ENCODE data around the gene SPON1. TPM values are rescaled to one million over a fixed set of nuclear protein-coding genes. Genes with fewer than 3 reads are reported as not detected.

The SPON1 gene
- total and polyA plus RNA-seq, 10 of the 15 experiments (the other 5 are each of a cell fraction or from before 2014, with no cell fraction given): 0.13 to 1.1 (median 0.18) TPM; not detected in 5

DNA sequence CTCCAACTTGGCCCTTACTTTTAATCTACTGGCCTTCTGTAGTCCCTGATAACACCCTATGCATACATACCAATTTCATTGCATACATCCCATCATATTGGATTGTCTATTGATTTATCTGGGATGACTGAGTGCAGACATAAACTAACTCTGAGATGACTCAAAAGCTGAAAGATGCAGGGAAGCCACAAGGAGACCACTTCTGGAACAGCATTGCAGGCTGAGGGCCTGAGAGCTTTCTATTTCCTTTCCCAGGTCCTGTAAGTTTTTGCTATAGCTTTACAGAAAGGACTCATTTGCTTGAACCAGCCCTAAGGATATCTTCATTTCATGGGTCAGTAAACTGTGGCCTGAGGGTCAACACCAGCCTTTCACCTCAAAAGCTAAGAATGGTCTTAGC lies 15.1 kb upstream of the SPON1 start:
- FAIRE-seq (no peak), ATAC-seq (no peak), DNase-seq (ENCODE audit: low read depth, low spot score) (no peak)
- H3K9ac ChIP-seq (ENCODE audit: control insufficient read depth, insufficient read depth, low read length): no peak overlapping the region
- H4K20me1 ChIP-seq (ENCODE audit: control insufficient read depth, insufficient read depth): no peaks in the 10 kb centered on the region
- H3K36me3 ChIP-seq (ENCODE audit: control insufficient read depth in 2 of 2, insufficient read depth in 2 of 2, low read length in 1 of 2): no peaks in the 10 kb centered on the region
- ChIA-PET POLR2A (no interaction called here), RAD21 (ENCODE audit: unreplicated experiment) (no interaction called here), CTCF (interaction anchor here (2.0 to 2.4 kb wide), 2 partner anchors 9 to 303 kb away, joined by 5 to 6 read pairs; no protein-coding TSS in a partner anchor), SMC1A (ENCODE audit: uncharacterized antibody, unreplicated experiment) (interaction anchor here (1.3 kb wide), 1 partner anchor 10 kb away, joined by 4 read pairs; no protein-coding TSS in a partner anchor)
- H3K4me3 ChIP-seq: no peak overlapping the region
- TF ChIP-seq PAX5 (IDR thresholded peaks at IDR 0.05; ENCODE audit: borderline replicate concordance, low read depth, low read length) (no peak), STAT3 (IDR thresholded peaks at IDR 0.05; ENCODE audit: low read depth, low read length) (no peak), RUNX3 (IDR thresholded peaks at IDR 0.05; ENCODE audit: low read length) (no peak), NR2C2 (IDR thresholded peaks at IDR 0.05; ENCODE audit: borderline replicate concordance, control insufficient read depth, insufficient read length, low read depth) (no peak), WRNIP1 (IDR thresholded peaks at IDR 0.05; ENCODE audit: borderline replicate concordance, low read depth, low read length) (no peak), CREM (IDR thresholded peaks at IDR 0.05; ENCODE audit: low read depth) (no peak), NFIC (IDR thresholded peaks at IDR 0.05; ENCODE audit: low read depth, low read length) (no peak), ESRRA (IDR thresholded peaks at IDR 0.05; ENCODE audit: low read length) (no peak), ASH2L (IDR thresholded peaks at IDR 0.05; ENCODE audit: borderline replicate concordance, low read depth) (no peak), CBX3 (IDR thresholded peaks at IDR 0.05; ENCODE audit: borderline replicate concordance, low read depth) (no peak)
- TF ChIP-seq, protein P1, sequence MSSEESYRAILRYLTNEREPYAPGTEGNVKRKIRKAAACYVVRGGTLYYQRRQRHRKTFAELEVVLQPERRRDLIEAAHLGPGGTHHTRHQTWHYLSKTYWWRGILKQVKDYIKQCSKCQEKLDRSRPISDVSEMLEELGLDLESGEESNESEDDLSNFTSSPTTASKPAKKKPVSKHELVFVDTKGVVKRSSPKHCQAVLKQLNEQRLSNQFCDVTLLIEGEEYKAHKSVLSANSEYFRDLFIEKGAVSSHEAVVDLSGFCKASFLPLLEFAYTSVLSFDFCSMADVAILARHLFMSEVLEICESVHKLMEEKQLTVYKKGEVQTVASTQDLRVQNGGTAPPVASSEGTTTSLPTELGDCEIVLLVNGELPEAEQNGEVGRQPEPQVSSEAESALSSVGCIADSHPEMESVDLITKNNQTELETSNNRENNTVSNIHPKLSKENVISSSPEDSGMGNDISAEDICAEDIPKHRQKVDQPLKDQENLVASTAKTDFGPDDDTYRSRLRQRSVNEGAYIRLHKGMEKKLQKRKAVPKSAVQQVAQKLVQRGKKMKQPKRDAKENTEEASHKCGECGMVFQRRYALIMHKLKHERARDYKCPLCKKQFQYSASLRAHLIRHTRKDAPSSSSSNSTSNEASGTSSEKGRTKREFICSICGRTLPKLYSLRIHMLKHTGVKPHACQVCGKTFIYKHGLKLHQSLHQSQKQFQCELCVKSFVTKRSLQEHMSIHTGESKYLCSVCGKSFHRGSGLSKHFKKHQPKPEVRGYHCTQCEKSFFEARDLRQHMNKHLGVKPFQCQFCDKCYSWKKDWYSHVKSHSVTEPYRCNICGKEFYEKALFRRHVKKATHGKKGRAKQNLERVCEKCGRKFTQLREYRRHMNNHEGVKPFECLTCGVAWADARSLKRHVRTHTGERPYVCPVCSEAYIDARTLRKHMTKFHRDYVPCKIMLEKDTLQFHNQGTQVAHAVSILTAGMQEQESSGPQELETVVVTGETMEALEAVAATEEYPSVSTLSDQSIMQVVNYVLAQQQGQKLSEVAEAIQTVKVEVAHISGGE (CRISPR knock-in tag; IDR thresholded peaks at IDR 0.05): no peak
- H3K4me1 ChIP-seq (ENCODE audit: control insufficient read depth, insufficient read depth, low read length): no peaks in the 10 kb centered on the region
- no peak overlapping the region for H2AFZ ChIP-seq (ENCODE audit: control insufficient read depth, low read depth, low read length)
- BruUV-seq (replicated peaks): no TSS peak
- H3K9me3 ChIP-seq (replicated peaks; ENCODE audit: control insufficient read depth, insufficient read depth, low read length): no peaks in the 10 kb centered on the region
- no peak overlapping the region for H3K4me2 ChIP-seq (ENCODE audit: control insufficient read depth, insufficient read depth)
- intact Hi-C loops (cut with micrococcal nuclease; ENCODE audit: unreplicated experiment) (no loop called here), in situ Hi-C loops (cut with MboI) (no loop called here)
- no peaks in the 10 kb centered on the region for H3K79me2 ChIP-seq (ENCODE audit: control insufficient read depth, insufficient read depth, low read length)
- no peak overlapping the region for H3K27ac ChIP-seq (ENCODE audit: control insufficient read depth, insufficient read depth)
- no peaks in the 10 kb centered on the region for H3K27me3 ChIP-seq (replicated peaks in 1 of 2; ENCODE audit: control insufficient read depth in 2 of 2, insufficient read depth in 2 of 2, low read length in 1 of 2)
